NCI-H1694 (cell line): ENCODE data around the gene TRIM5.
"Not testable (repeated sequence)": the region's sequence is repeated elsewhere in the genome, so short reads cannot be mapped to it uniquely, and the experiment has no call there.

ENCODE experiments used
- DNase-seq: peaks from one replicate; lab custom pipeline; 2025; lab: John Stamatoyannopoulos, UW

Gene TRIM5

DNA sequence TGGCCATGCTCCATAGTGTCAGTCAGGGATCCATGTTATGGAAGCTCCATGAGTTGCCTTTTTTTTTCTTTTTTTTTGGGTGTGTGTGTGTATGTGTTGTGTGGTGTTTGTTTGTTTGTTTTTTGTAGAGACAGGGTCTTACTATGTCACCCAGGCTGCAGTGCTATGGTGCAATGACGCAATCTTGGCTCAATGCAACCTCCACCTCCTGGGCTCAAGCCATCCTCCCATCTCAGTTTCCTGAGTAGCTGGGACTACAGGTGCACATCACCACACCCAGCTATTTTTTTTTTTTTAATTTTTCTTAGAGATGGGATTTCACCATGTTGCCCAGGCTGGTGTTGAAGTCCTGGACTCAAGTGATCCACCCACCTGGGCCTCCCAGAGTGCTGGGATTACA lies 3.6 kb upstream of the TRIM5 start:
- no peak for DNase-seq

DNA sequence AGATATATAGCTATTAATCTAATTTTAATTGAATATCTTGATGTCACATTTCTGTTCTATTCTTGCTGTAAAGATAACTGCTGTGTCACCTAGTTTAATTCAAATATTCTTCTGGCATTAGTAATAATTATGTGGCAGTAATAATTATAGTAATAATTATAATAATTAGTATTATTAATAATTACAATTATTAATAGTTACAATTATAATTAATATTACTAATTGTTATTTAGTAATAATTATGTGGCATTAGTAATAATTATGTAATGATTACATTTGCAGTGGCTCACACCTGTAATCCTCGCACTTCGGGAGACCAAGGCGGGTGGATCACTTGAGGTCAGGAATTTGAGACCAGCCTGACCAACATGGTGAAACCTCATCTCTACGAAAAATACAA lies 1.6 kb upstream of the TRIM5 start:
- no peak for DNase-seq

DNA sequence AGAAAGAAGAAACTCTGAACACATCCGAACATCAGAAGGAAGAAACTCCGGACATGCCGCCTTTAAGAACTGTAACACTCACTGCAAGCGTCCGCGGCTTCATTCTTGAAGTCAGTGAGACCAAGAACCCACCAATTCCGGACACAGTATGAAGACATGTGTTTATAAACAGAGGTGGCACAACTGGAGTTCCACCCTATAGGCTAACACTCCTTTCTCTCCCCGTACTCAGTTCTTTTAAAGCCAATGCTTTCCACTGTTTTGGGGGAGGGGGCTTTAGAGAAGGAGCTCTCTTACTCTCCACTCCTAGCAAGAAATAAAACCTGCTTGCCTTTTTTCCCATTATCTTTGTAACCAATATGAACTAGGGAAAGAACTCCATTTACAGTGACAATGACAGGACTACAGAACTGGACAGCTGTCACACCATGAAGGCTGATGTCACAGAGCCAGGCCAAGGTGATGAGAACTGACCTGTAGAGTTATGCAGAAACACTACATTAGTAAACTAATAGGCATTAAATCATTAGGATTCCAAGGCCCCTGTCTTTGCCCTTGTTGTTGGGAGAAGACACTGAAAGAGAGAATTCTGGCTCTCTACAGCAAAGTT lies 733 bp downstream of the TRIM5 start:
- no peak for DNase-seq

DNA sequence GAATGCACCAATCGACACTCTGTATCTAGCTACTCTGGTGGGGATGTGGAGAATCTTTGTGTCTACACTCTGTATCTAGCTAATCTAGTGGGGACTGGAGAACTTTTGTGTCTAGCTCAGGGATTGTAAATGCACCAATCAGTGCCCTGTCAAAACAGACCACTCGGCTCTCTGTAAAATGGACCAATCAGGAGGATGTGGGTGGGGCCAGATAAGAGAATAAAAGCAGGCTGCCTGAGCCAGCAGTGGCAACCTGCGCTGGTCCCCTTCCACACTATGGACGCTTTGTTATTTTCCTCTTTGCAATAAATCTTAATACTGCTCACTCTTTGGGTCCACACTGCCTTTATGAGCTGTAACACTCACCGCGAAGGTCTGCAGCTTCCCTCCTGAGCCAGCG lies 1.3 kb downstream of the TRIM5 start:
- not testable (repeated sequence) for DNase-seq

DNA sequence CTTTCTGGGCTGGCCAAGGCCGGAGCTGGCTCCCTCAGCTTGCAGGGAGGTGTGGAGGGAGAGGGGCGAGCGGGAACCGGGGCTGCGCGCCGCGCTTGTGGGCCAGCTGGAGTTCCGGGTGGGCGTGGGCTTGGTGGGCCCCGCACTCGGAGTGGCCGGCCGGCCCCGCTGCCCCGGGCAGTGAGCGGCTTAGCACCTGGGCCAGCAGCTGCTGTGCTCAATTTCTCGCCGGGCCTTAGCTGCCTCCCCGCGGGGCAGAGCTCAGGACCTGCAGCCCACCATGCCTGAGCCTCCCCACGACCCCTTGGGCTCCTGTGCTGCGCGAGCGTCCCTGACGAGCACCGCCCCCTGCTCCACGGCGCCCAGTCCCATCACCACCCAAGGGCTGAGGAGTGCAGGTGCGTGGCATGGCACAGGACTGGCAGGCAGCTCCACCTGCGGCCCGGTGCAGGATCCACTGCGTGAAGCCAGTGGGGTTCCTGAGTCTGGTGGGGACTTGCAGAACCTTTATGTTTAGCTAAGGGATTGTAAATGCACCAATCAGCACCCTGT lies 1.9 kb downstream of the TRIM5 start:
- DNase-seq, result not testable (repeated sequence)

DNA sequence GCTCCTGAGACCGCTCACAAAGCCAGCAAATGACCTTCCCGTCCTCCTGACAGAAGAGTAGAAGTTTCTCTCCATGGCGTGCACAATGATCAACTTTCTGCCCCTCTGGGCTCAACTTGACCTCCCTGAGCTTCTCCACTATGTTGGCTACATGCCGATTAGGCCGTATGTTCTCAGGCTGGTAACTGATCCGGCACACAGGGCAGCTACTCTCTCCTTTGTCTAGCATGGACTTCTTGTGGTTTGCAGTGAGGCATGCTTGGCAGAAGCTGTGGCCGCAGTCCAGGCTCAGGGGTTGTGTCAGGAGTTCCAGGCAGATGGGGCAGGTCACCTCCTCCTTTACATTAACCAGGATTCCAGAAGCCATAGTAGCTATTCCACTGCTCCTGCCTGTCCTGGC lies 5.1 kb downstream of the TRIM5 start:
- no peak for DNase-seq

DNA sequence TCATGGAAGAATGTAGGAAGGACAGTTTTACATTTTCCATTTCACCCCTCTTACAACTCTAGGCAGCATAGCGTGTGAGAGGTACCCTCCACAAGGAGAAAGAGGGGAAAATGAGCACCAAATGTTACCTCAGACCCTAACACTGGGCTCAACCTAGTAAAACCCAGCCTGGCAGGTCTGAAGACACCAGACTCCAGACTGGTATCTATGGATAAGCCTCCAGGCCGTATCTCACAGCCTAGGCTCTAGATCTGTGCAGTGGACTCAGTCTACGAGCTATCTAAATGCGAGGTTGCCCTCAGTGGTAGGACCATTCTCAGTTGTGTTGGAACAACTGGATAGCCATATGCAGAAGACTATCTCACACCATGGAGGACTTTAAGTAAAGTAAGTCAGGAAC lies 10.5 kb downstream of the TRIM5 start:
- DNase-seq, result no peak

DNA sequence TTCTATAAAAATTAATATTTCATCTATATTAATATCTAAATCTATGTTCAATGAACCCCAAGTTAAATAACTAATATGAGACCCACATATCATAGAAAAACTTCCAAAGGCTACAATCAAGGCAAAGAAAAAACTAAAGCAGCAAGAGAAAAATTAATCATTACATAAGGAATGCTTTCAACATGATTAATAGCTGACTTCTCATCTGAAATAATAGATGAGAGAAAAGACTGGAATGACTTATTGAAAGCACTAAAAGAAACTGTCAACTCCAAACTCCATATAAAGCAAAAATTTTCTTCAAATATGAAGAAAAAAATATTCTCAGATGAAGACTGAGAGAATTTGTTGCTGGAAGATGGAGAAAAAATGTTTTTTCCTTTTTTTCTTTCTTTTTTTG lies 13.0 kb downstream of the TRIM5 start:
- no peak for DNase-seq

DNA sequence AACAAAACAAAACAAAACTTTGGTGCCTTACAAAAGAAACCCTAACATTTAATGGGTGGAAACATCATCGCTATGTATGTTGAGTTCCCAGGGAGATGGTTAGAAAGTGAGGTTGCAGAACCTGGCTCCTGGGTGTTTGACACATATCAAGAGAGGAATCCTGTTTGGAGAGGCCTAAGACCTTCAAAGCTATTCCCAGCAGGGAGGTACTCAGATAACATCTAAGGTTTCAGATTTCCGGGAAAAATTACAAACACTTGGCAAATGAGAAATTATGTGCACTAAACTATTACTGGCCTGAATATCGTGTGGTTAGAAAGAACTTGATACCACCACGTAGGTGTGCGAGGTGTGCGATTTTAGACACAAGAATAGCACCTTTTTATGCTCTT lies 18.5 kb downstream of the TRIM5 start:
- no peak for DNase-seq

DNA sequence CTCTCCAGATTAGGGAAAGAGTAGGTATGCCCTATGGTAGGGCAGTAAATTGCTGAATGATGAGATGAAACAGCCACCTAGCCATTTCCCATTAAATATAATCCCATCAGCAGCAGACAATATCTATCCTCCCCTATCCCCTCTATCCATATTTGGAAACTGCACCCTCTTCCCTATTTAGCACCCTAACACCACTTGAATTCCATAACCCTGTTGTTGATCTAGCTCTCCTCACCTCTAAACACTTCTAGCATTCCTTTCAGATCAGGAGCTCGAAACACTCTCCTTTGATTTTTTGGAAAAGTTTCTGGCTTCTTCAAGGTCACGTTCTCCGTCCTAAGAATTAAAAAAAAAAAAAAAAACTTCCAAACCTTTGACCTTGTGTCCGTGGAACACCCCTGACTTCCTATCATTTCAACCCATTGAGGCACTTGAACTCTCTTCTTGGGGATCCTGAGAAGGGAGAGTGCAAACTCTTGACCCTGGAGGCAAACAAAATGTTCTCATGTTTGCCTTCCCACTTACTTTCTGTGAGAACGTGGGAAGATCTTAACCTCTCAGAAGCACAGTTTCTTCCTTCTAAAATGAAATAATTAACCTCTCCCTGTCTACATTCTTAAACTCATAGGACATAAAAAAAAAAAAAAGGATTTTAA lies 19.0 kb downstream of the TRIM5 start:
- no peak for DNase-seq

DNA sequence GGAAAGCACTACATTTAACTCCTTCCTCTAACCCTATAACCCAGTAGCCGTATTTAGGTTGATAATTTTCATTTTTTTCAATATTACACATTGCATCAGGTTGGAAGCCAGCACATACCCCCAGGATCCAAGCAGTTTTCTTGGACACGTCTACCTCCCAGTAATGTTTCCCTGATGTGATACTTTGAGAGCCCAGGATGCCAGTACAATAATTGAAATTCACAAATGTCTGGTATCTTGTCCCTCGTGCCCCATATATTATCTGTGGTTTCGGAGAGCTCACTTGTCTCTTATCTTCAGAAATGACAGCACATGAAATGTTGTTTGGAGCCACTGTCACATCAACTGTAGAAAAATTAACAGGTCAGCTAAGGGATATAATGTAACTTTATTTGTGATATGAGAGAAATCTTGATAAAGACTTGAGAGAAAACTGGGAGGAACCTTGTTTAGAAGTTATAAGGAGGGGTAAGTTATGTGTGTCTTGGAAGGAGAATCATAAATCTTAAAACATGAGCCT lies 19.8 kb downstream of the TRIM5 start:
- DNase-seq, result no peak

DNA sequence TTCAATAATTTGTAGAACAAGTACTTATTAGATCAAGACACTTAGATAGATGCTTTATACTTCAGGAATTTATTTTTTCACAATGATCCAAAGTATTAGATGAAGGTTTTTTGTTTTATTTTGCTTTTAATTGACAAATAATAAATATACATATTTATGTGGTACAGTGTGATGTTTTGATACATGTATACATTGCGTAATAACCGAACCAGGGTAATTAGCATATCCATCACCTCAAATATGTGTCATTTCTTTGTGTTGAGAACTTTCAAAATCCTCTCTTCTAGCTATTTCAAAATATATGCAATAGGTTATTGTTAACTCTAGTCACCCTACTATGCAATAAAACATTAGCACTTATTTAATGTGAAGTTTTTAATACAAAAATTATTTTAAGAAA lies 21.4 kb downstream of the TRIM5 start:
- no peak for DNase-seq

DNA sequence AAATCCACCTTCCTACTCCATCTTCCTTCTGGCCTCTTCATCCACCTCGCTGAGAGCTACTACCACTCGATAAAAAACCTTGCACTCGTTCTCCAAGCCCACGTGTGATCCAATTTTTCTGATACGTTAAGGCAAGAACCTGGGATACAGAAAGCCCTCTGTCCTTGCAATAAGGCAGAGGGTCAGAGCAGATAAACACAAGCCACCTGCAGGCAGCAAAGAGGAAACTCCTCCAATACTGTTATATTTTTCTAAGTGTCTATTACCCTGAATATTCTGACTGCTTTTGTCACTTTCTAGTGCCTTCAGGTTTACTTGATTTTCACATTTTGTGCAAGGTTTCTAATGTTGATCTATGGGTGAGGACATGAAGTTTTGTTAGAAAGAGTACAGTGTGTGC lies 26.6 kb downstream of the TRIM5 start:
- no peak for DNase-seq

DNA sequence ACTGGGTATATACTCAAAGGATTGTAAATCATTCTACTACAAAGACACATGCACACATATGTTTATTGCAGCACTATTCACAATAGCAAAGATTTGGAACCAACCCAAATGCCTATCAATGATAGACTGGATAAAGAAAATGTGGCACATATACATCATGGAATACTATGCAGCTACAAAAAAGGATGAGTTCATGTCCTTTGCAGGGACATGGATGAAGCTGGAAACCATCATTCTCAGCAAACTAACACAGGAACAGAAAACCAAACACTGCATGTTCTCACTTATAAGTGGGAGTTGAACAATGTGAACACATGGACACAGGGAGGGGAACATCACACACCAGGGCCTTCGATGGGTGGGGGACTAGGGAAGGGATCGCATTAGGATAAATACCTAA lies 27.9 kb downstream of the TRIM5 start:
- not testable (repeated sequence) for DNase-seq

DNA sequence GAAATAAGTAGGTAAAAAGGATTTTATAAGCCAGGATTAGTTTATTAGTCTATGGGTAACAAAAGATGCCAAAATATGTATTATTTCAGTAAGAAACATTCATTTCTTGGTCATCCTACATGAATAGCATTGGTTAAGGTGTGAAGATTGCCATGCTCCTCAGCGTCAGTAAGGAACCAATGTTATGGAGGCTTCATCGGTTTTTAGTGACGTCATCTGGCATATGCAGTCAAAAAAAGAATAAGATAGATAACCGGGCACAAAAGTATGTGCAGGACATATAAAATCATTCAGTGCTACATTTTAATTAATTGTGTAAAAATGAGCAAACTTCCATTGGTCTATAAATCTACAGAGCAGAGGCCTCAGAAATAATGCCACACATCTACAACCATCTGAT lies 29.4 kb downstream of the TRIM5 start:
- DNase-seq, result no peak

DNA sequence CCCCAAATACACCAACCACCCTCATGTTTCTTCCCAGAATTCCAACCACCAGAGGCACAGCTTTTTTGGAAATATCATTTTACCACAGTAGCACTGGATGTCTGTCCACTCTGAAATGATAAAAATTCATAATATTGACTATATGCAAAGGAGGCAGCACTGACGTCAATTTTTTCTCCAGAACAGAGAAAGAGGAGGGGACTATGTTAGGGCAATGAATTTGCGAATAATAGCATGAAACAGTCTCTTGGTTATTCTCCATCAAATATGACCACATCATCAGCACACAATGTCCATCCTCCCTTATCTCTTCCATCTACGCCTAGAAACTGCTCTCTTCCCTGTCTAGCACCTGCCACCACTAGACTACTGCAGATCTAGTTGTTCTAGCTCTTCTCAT lies 38.7 kb downstream of the TRIM5 start:
- no peak for DNase-seq

DNA sequence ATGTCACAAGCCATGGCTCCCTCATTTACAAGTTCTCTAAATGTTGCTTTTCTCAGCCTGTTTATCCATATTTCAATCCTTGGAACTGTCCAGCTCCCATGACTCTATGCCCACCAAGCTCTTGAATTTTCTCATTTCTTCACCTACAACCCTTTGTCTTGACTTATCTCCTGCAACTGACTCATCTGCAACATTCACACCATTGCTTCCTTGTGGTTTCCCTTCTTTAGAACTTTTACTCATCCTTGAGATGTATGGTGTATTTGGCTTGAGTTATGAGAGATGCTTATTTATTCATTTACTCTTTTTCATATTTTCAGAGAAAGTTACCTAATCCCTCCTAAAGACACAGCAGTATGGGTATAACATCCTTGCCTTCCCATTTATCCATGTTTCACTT lies 41.3 kb downstream of the TRIM5 start:
- DNase-seq, result no peak

DNA sequence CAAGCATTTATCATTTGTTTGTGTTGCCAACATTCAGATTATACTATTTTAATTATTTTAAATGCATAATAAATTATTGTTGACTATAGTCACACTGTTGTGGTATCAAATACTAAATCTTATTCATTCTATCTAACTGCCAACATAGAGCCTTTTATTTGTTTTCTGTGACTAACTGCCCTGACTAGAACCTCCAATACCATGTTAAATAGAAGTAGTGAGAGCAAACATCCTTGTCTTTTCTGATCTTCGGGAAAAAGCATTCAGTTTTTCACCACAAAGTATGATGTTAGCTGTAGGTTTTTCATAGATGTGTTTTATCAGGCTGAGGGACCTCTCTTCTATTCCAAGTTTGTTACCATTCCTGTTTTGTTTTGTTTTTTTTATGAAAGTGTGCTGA lies 44.9 kb downstream of the TRIM5 start:
- DNase-seq, result no peak

DNA sequence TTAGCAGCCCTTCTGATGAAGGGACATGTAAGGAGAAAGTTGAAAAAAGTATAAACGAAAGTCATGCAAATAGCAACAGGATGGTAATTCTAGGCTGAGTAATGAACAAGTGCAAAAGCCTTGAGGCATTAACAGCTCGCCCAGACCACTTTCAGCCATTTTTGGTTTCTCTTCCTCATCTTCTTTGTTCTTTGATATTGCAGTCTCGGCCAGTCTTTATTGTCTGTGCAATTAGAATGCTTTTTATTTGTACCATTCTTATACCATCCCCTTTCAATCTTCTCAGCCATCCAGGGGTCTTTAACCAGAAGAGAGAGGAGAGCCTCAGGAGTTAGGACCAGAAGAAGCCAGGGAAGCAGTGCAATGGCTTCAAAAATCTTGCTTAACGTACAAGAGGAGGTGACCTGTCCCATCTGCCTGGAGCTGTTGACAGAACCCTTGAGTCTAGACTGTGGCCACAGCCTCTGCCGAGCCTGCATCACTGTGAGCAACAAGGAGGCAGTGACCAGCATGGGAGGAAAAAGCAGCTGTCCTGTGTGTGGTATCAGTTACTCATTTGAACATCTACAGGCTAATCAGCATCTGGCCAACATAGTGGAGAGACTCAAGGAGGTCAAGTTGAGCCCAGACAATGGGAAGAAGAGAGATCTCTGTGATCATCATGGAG lies 52.8 kb downstream of the TRIM5 start:
- no peak for DNase-seq

DNA sequence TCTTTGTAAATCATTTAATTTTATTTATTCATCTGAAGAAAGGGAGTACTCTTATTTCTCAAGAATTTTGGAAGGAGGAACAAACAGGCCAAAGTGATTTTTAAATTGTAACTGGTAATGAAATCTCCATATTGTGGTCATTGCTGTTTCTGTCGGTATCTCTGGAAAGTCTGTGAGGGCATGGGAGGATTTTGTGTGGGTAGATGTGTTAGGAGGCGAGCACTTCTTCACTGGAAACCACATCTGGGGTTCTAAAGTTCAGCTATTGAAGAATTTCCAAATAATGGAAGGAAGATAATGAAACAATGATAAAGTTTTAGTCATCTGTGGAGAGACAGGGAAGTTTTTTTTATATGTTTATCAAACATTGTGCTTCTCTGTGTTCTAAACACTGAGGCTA lies 53.5 kb downstream of the TRIM5 start:
- no peak for DNase-seq

DNA sequence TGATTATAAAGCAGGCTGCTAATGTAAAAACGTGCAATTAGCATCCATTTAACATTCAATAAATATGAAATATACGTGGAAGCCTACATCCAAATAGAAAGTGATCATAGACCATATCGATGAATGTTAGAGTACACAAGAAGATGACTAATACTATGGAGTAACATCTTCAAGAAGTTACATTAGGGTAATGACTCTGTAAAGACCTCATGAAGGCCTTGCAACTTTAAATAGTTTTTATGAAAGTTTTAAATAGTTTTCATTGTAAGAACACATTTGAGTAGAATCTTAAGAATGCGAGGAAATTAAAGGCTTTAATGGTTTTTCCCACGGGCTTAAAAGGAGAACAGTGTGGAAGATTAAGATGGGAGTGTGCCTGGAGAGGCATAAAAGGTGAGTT lies 58.7 kb downstream of the TRIM5 start:
- DNase-seq, result no peak

DNA sequence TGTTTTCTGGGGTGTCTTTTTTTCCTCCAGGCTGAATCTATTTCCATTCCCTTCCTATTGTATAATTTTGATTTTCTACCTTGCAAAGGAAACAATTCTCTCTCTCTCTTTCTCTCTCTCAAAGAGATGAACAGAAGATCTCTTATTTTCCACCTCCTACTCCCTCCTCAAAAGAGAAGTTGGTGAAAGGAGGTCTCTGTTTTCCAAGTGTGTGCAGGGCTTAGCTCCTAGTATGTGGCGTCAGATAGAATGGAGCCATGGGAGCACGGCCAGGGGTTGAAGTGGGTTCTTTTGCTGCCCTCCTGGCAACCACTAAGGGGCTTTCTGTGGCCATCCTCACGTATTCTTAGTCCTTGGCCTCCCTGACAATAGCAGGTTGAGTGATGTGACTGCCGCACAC lies 59.6 kb downstream of the TRIM5 start:
- no peak for DNase-seq
